ENCODE measurements around the gene APOBEC3H.

DNA sequence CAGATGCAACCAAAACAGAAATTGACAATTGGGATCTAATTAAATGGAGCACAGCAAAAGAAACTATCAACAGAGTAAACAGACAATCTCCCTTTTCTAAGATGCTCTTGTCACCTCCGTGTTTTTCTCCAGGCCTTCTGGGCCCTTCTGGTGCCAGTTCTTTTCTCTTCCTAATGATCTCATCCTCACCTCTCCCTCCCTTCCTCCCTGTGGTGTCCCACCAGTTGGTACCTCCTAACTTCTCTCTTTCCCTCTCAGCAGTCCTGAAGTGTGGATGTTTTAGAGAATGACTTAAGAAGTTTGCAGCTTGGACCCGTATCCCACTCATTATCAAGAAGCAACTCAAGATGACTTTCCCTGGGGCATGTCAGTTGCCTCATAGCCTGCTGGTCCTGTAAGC lies 6.4 kb downstream of the APOBEC3H start:
- TF ChIP-seq, protein P1, sequence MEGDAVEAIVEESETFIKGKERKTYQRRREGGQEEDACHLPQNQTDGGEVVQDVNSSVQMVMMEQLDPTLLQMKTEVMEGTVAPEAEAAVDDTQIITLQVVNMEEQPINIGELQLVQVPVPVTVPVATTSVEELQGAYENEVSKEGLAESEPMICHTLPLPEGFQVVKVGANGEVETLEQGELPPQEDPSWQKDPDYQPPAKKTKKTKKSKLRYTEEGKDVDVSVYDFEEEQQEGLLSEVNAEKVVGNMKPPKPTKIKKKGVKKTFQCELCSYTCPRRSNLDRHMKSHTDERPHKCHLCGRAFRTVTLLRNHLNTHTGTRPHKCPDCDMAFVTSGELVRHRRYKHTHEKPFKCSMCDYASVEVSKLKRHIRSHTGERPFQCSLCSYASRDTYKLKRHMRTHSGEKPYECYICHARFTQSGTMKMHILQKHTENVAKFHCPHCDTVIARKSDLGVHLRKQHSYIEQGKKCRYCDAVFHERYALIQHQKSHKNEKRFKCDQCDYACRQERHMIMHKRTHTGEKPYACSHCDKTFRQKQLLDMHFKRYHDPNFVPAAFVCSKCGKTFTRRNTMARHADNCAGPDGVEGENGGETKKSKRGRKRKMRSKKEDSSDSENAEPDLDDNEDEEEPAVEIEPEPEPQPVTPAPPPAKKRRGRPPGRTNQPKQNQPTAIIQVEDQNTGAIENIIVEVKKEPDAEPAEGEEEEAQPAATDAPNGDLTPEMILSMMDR (IDR thresholded peaks at IDR 0.05; ENCODE audit: low read length): no peak
- no peak for TF ChIP-seq EZH2 (IDR thresholded peaks at IDR 0.05; ENCODE audit: borderline replicate concordance, low read length)
